A673 (cell line): Measurements from ENCODE around the gene ADAMTSL2.

Experiments used
- CTCF ChIP-seq: fragments of 300-800, 200-600 bp; sonication (generic); conservative IDR thresholded peaks from 2 replicates; pipeline ENCODE4 v1.5.1; 2017; ENCODE audit warnings: low read depth, mild to moderate bottlenecking, antibody characterized with exemption, low read length, moderate library complexity, mixed read lengths
- EZH2 ChIP-seq: fragments of 200-600 bp; sonication (generic); IDR thresholded peaks from 2 replicates; pipeline ENCODE4 v1.6.1; 2017; ENCODE audit warnings: borderline replicate concordance, low read depth, mild to moderate bottlenecking, mixed read lengths, antibody characterized with exemption, low read length; ENCODE audit not compliant: poor library complexity, severe bottlenecking

- TF ChIP-seq EZH2 = no peak
- no peak for TF ChIP-seq CTCF
Observed at GRCh38 chr9:133517711-133518110, 16.8 kb upstream of the ADAMTSL2 start.
